HepG2 (cell line): Measurements from ENCODE around the gene VPS9D1. TPM values are rescaled to one million over a fixed set of nuclear protein-coding genes. Genes with fewer than 3 reads are reported as not detected.

Source experiments
- AHR ChIP-seq: IDR thresholded peaks from 2 replicates; pipeline ENCODE4 v1.6.1; 2018; ENCODE audit warnings: missing genetic modification reagents, missing compliant biosample characterization
- ATAD3A ChIP-seq: sonication (generic); formaldehyde crosslinking; IDR thresholded peaks from 2 replicates; pipeline ENCODE4 v1.4.0; 2020; ENCODE audit warnings: missing genetic modification reagents
- ATF4 ChIP-seq, 2 experiments: fragments of 450-650 bp in 1 of 2; sonication (generic) in 1 of 2; formaldehyde crosslinking; IDR thresholded peaks; 2 replicates each; pipeline versions ENCODE4 v1.5.0 to v1.8.0; 2020 to 2022; ENCODE audit warnings: mild to moderate bottlenecking in 1 of 2, missing genetic modification reagents in 1 of 2
- KLF9 ChIP-seq: IDR thresholded peaks from 2 replicates; pipeline ENCODE4 v1.6.1; 2016; ENCODE audit warnings: low read depth
- NFYB ChIP-seq: sonication (generic); formaldehyde crosslinking; IDR thresholded peaks from 2 replicates; pipeline ENCODE4 v1.4.0; 2020; ENCODE audit warnings: missing genetic modification reagents
- REPIN1 ChIP-seq: sonication (generic); formaldehyde crosslinking; IDR thresholded peaks from 2 replicates; pipeline ENCODE4 v1.8.0; 2022; ENCODE audit warnings: missing genetic modification reagents, low read depth, mild to moderate bottlenecking, borderline replicate concordance
- TEAD2 ChIP-seq: sonication (generic); formaldehyde crosslinking; IDR thresholded peaks from 2 replicates; pipeline ENCODE4 v1.9.0; 2021; ENCODE audit warnings: missing genetic modification reagents
- ZMAT5 ChIP-seq: sonication (generic); formaldehyde crosslinking; IDR thresholded peaks from 2 replicates; pipeline ENCODE4 v1.5.0; 2020; ENCODE audit warnings: mild to moderate bottlenecking, low read depth, missing genetic modification reagents, borderline replicate concordance
- ZNF3 ChIP-seq: IDR thresholded peaks from 2 replicates; pipeline ENCODE4 v1.7.0; 2017; ENCODE audit warnings: inconsistent platforms
- ZNF335 ChIP-seq: sonication (generic); formaldehyde crosslinking; IDR thresholded peaks from 2 replicates; pipeline ENCODE4 v1.4.0; 2020; ENCODE audit warnings: missing genetic modification reagents
- ZNF572 ChIP-seq: sonication (generic); formaldehyde crosslinking; IDR thresholded peaks from 2 replicates; pipeline ENCODE4 v1.5.1; 2020; ENCODE audit warnings: mild to moderate bottlenecking, missing genetic modification reagents
- ZNF850 ChIP-seq: sonication (generic); formaldehyde crosslinking; conservative IDR thresholded peaks from 2 replicates; pipeline ENCODE4 v1.9.0; 2021; ENCODE audit warnings: mild to moderate bottlenecking, missing genetic modification reagents
- polyA plus RNA-seq, 8 experiments: library from polyadenylated mRNA; depleted of rRNA in 3 of 8; stranded (reverse) in 7 of 8; unstranded in 1 of 8; fragments of >200 nt; fragmentation: Illumina TruSeq in 4 of 8; extraction: Trizol in 4 of 8; gene quantifications; 2 replicates each; pipeline versions ENCODE4 v1.2.1 to v1.2.3, GENCODE V29; 2011 to 2016; ENCODE audit warnings: low read depth in 4 of 8, missing spikeins in 1 of 8, mixed read lengths in 1 of 8; ENCODE audit not compliant: insufficient read depth in 1 of 8
- total RNA-seq, 5 experiments: library from RNA; depleted of rRNA; stranded (reverse); fragments of >200 nt; fragmentation: Illumina TruSeq; extraction: Trizol; gene quantifications; 2 replicates each; pipeline ENCODE4 v1.2.3, GENCODE V29; 2016; ENCODE audit warnings: low read depth in 1 of 5
- TF ChIP-seq, protein P1 (sequence below): sonication (generic); formaldehyde crosslinking; IDR thresholded peaks from 2 replicates; pipeline ENCODE4 v1.9.0; 2021; ENCODE audit warnings: mild to moderate bottlenecking, missing genetic modification reagents
- TF ChIP-seq, protein P2 (sequence below): IDR thresholded peaks from 2 replicates; pipeline ENCODE4 v1.4.0; 2020; ENCODE audit warnings: mild to moderate bottlenecking, missing genetic modification reagents
- TF ChIP-seq, protein P3 (sequence below): sonication (generic); formaldehyde crosslinking; IDR thresholded peaks from 2 replicates; pipeline ENCODE4 v1.9.0; 2021; ENCODE audit warnings: missing genetic modification reagents, borderline replicate concordance

VPS9D1 gene
- total and polyA plus RNA-seq, 2 of the 13 experiments (the other 11 are each of a cell fraction or from before 2014, with no cell fraction given): 10.1 to 13.2 TPM

DNA sequence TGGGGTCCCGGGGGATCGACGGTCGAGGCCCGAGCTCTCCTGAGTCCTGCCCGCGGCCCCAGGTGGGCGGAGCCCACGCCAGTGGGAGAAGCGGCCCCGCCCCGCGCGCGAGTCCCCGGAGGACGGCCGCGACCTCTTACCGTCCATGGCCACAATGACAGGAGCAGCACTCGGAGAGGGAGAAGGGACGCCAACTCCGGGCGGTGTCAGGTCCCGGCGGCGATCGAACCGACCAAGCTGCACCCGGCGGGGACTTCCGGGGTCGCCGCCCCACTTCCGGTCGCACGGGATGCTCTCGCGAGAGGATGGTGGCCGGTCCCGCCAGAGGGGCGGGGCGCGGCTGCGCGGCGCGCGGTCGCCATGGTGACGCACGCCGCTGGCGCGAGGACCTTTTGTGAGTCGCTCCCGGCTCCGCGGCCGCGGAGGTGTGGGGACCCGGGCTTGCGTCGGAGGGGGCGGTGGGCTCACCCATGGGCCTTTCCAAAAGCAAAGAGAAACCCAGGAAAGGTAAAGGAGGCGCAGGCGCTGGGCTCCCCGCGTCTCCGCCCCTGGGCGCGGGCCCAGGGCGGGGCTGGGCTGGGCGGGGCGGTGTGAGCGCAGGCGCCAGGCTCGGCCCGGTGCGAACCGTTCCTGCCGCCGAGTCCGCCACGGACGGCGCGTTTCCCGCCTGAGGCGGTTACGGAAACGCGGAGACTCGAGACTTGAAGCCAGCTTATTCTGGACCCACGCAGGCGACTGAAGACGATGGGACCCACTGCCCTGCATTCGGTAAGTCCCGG, 63.1 kb downstream of the VPS9D1 start, which contains the start of the genes CHMP1A and SPATA33 (continued):
- TF ChIP-seq, protein P1, sequence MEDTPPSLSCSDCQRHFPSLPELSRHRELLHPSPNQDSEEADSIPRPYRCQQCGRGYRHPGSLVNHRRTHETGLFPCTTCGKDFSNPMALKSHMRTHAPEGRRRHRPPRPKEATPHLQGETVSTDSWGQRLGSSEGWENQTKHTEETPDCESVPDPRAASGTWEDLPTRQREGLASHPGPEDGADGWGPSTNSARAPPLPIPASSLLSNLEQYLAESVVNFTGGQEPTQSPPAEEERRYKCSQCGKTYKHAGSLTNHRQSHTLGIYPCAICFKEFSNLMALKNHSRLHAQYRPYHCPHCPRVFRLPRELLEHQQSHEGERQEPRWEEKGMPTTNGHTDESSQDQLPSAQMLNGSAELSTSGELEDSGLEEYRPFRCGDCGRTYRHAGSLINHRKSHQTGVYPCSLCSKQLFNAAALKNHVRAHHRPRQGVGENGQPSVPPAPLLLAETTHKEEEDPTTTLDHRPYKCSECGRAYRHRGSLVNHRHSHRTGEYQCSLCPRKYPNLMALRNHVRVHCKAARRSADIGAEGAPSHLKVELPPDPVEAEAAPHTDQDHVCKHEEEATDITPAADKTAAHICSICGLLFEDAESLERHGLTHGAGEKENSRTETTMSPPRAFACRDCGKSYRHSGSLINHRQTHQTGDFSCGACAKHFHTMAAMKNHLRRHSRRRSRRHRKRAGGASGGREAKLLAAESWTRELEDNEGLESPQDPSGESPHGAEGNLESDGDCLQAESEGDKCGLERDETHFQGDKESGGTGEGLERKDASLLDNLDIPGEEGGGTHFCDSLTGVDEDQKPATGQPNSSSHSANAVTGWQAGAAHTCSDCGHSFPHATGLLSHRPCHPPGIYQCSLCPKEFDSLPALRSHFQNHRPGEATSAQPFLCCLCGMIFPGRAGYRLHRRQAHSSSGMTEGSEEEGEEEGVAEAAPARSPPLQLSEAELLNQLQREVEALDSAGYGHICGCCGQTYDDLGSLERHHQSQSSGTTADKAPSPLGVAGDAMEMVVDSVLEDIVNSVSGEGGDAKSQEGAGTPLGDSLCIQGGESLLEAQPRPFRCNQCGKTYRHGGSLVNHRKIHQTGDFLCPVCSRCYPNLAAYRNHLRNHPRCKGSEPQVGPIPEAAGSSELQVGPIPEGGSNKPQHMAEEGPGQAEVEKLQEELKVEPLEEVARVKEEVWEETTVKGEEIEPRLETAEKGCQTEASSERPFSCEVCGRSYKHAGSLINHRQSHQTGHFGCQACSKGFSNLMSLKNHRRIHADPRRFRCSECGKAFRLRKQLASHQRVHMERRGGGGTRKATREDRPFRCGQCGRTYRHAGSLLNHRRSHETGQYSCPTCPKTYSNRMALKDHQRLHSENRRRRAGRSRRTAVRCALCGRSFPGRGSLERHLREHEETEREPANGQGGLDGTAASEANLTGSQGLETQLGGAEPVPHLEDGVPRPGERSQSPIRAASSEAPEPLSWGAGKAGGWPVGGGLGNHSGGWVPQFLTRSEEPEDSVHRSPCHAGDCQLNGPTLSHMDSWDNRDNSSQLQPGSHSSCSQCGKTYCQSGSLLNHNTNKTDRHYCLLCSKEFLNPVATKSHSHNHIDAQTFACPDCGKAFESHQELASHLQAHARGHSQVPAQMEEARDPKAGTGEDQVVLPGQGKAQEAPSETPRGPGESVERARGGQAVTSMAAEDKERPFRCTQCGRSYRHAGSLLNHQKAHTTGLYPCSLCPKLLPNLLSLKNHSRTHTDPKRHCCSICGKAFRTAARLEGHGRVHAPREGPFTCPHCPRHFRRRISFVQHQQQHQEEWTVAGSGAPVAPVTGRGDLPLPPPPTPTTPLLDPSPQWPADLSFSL (CRISPR knock-in tag): no peak
- TF ChIP-seq ZNF335 (CRISPR knock-in tag) (peak; percentile 49), ZNF3 (CRISPR knock-in tag) (no peak), ZNF572 (no peak), ZNF850 (CRISPR knock-in tag) (no peak), ATAD3A (CRISPR knock-in tag) (0 out of 2 replicates have a peak, but pooled peaks have one; percentile 13), NFYB (CRISPR knock-in tag) (peak; percentile 21; the same call in 1 of the 2 replicates), AHR (no peak; the same call in 1 of the 2 replicates), REPIN1 (CRISPR knock-in tag) (peak; percentile 23), ZMAT5 (no peak), KLF9 (CRISPR knock-in tag) (peak; percentile 62), ATF4 (CRISPR knock-in tag; IDR thresholded peaks at IDR 0.05) (no peak), TEAD2 (CRISPR knock-in tag) (no peak; the same call in 1 of the 2 replicates)
- TF ChIP-seq, protein P2, sequence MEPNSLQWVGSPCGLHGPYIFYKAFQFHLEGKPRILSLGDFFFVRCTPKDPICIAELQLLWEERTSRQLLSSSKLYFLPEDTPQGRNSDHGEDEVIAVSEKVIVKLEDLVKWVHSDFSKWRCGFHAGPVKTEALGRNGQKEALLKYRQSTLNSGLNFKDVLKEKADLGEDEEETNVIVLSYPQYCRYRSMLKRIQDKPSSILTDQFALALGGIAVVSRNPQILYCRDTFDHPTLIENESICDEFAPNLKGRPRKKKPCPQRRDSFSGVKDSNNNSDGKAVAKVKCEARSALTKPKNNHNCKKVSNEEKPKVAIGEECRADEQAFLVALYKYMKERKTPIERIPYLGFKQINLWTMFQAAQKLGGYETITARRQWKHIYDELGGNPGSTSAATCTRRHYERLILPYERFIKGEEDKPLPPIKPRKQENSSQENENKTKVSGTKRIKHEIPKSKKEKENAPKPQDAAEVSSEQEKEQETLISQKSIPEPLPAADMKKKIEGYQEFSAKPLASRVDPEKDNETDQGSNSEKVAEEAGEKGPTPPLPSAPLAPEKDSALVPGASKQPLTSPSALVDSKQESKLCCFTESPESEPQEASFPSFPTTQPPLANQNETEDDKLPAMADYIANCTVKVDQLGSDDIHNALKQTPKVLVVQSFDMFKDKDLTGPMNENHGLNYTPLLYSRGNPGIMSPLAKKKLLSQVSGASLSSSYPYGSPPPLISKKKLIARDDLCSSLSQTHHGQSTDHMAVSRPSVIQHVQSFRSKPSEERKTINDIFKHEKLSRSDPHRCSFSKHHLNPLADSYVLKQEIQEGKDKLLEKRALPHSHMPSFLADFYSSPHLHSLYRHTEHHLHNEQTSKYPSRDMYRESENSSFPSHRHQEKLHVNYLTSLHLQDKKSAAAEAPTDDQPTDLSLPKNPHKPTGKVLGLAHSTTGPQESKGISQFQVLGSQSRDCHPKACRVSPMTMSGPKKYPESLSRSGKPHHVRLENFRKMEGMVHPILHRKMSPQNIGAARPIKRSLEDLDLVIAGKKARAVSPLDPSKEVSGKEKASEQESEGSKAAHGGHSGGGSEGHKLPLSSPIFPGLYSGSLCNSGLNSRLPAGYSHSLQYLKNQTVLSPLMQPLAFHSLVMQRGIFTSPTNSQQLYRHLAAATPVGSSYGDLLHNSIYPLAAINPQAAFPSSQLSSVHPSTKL (CRISPR knock-in tag): peak; percentile 65
- TF ChIP-seq, protein P3, sequence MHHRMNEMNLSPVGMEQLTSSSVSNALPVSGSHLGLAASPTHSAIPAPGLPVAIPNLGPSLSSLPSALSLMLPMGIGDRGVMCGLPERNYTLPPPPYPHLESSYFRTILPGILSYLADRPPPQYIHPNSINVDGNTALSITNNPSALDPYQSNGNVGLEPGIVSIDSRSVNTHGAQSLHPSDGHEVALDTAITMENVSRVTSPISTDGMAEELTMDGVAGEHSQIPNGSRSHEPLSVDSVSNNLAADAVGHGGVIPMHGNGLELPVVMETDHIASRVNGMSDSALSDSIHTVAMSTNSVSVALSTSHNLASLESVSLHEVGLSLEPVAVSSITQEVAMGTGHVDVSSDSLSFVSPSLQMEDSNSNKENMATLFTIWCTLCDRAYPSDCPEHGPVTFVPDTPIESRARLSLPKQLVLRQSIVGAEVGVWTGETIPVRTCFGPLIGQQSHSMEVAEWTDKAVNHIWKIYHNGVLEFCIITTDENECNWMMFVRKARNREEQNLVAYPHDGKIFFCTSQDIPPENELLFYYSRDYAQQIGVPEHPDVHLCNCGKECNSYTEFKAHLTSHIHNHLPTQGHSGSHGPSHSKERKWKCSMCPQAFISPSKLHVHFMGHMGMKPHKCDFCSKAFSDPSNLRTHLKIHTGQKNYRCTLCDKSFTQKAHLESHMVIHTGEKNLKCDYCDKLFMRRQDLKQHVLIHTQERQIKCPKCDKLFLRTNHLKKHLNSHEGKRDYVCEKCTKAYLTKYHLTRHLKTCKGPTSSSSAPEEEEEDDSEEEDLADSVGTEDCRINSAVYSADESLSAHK: no peak
